ENCODE measurements around the gene CD9.

CD9 gene

DNA sequence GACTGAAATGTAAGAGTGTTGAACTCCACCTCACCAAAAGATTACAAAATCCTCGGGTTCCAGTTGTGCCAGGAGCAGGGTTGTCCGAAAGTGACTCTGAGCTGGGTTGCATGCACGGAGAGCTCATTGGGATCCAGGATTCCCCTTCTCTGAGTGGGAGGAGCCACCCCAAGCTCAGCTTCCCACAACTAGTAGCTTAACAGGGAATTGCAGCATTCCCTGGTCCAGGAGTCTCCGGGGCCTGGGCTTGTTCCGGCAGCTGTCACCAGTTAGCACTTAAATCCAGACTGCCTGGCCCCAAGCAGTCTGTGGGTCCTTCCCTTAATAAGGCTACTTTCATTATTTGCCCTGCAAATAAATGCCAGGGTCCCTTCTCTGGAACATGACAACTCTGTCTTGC lies 50.1 kb downstream of the CD9 start:
- DNase-seq: no peak

DNA sequence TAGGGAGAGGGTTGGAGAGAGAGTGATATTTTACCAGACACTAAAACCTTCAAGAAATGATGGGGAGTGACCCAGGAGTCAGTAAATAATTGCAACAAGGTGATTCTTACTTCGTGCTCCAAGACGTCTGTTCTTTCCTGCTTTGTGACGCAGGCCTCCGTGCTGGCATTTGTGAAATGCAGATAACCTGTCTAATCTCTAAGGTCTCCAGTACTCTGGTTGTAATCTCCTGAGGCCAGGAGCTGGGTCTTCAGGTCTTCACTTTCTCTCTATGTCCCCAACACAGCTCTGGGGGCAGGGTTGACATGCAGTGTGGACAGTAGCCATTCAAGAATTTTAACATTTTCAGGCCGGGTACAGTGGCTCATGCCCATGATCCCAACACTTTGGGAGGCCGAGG lies 53.1 kb downstream of the CD9 start:
- no peak for DNase-seq

DNA sequence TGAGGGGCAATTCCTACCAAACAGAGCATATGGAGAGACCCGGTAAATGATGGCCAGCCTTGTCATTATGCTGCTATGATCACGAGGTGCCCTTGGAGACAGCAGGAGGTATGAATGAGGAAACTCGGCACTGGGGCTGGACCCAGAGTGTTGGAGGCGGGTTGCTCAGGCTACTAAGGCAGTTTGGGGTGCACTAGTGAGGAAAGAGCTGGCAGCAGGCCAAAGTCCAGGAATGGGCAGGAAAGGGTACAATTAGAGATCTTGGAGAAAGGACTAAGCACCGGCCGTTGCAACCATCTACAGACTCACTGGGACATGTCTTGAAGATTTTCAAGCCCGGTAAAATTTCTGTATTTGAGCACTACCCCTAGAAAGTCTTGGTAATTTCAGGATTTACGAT lies 54.3 kb downstream of the CD9 start:
- no peak for DNase-seq

DNA sequence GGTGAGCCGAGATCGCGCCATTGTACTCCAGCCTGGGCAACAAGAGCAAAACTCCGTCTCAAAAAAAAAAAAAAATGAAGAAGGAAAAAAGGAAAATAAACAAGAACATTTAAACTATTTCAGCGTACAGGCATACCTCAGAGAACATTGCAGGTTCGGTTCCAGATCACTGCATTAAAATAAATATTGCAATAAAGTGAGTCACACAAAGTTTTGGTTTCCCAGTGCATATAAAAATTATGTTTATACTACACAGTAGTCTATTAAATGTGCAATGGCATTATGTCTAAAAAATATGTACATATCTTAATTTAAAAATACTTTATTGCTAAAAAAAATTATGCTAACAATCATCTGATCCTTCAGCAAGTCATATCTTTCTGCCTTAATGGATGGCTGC lies 56.8 kb downstream of the CD9 start:
- DNase-seq: no peak

DNA sequence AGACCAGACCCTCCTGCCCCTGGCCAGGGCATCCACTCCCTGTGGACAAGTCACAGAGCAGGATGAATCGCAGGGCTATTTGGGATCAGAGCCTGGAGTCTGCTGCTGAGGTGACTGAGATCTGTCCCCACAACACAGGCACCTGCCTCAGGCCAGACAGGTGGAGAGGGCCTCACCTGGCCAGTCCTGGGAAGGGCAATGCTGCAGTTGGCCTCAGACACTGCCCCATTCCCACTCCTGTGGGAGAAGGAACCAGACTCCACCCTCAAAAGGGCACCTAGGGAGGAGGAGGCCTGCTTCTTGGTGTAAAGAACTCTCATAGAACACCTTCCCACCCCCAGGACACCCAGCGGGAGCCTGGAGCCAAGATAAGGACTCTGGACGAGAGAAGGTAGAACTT lies 62.0 kb downstream of the CD9 start:
- no peak for DNase-seq

DNA sequence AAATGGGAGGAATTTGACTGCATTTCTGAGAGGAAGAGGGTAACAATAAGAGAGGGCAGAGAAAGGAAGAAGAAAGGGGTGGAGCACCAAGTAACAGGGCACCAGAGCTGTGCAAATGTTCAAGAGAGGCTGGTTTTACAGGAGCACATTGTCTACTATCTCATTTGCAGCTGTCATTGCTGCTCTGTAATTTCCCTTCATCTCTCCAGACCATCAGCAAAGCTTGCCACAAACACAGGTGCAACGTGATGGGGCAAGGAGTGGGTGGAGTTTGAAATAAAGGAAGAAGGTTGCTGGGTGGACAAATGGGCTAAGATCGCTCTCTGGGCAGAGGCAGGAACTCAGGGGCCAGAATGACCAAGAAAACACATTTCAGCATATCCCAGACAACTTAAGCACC lies 62.4 kb downstream of the CD9 start:
- no peak for DNase-seq

DNA sequence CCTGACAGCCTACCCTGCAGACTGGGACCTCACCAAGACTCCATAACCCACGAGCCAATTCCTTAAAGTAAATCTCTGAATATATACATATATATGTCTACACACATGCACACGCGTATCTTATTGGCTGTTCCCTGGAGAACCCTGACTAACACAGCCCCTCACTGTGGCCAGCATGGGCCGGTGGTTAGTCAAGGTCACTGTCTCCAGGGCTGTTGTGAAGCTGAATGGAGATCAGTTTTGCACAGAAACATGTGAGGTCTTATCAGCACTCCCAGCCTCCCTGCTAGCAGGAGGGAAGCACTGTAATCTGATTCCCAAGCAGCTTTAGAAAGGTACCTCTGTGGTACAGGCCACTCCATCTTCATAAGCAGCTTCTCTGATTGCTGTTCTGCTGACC lies 63.7 kb downstream of the CD9 start:
- DNase-seq: no peak

DNA sequence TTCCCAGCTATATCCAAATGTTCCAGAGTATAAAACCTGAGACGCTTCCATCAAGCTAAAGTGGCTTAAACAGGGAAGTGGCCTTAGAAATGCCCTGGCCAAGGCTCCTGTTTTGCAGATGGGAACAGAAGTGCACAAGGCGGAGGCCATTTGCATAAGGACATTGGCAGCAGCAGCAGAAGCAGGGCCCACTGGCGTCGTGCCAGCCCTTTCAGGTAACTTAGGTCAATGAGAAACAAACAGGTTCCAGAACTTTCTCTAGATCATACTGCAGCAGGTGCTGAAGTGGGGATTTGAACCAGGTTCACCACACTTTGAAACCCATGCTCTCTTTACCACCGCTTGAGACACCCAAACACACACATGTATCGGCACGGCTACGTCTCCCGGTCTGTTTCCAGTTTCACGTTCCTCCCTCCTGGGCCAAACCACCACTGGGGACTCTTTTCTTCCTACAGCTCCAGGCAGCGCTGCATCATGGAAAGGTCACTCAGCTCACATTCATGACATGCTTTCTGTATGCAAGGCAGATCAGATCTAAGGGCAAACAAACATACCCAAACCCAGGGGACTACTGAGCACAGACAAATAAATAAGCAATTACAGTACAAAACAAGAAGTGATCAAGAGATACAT lies 64.3 kb downstream of the CD9 start:
- no peak for DNase-seq

DNA sequence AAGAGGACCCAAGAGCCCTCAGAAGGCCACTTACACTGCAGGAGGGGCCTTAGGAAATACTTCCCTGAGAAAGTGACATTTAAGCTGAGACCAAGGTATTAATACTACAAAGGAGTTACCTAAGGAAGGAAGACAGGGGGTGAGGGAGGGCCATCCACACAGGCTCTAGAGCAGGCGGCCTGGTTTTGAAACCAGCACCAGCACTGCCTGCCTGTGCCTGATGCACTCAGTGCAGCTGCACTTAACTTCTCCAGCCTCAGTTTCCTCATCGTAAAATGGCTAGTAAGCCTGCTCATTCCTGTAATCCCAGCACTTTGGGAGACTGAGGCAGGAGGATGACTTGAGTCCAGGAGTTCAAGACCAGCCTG lies 64.8 kb downstream of the CD9 start:
- no peak for DNase-seq

DNA sequence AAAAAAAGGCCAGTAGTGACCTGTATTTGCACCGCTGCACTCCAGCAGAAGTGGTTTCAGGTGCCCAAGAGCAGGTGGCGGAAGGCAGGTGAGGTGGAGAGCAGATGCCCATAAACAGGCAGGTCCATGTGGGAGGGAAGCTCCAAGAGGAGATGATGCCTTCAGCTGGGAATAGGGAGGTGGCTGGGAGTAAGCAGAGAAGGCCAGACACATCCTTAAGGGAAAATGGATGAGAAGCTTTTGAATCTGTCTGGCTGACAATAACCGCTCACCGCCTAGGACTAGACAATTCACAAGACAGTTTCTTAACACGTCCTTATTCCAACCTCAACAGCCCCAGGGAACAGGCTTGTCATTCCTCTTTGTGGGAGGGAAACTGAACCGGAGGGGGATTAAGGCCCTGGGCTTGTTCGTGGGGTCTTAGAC lies 66.4 kb downstream of the CD9 start:
- DNase-seq: no peak

DNA sequence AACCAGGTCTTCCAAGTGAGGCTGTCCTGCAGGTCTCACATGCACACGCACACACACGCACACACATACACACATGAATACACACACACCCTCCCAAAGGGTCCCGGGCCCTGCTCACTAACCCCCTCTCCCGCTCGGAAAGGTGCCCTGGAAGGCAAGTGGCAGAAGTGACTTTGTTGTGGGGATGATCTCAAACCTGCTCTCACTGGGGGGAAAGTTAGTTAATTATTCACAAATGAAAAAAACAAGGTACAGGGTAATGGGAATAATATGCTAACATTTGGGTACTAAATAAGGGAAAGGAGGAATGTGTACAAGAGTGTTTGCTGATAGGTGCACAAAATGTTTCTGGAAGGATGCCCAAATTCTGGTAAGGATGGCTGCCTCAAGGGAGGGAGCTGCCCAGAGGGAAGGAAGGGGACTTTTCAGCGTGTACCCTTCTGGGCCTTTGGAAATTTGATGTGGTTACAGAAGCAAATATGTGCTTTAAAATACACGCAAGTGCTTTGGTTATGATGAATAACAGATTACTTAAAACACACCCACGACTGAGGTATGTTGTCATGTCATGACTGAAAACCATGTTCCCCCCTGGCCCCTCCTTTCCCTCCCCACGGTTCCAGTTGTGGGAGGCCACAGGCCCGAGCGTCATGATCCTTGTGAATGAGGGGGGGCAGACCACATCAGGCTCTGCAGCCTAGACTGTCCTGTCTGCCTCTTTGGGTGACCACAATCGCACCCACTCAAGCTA lies 66.9 kb downstream of the CD9 start:
- DNase-seq: no peak

DNA sequence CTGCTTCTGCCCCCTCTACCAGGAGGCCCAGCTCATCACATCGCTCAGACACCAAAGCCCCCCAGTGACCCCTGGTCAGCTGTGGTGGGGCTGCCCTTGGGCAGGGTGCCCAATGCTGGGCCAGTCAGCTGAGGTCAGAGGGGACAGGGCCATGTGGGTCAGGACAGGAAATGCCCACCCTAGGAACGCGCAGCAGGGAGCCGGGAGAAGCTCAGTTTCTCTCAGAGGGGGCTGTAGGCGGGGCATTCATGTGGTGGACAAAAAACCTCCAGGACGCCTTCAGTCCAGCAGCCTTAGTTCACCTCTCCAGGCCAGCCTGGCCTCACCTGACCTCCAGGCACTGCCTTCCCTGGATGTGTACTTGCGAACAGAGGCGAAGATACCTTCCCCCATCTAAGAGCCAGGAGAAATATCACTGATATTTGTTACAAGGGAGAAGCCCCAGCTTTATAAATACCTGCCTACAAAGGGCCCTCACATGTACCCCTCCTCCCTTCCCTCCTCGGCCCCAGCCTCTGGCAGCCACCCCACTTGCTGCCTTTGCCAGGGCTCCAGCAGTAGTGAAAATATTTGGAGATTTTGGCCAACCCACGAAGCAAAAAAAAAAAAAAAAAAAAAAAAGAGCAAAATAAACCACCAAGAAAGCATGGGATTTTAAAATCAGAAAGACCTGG lies 68.4 kb downstream of the CD9 start:
- no peak for DNase-seq

DNA sequence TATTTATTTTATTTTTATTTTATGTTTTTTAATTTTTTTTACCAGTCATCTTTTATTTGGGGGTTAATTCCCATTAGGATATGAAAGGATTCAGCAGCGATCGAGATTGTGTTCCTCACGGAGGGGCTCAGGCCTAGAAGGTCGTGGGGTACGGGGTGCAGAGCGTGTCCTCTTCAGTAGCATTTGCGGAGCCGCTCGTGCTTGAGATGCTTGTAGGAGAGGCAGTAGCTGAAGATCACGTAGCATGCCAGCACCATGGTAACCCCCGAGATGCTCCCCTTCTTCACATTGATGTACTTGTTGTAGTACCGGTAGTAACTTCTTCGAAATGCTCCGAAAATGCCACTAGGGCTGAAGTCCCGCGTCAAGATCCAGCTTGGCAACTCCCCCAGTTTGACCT lies 69.8 kb downstream of the CD9 start:
- no peak for DNase-seq

DNA sequence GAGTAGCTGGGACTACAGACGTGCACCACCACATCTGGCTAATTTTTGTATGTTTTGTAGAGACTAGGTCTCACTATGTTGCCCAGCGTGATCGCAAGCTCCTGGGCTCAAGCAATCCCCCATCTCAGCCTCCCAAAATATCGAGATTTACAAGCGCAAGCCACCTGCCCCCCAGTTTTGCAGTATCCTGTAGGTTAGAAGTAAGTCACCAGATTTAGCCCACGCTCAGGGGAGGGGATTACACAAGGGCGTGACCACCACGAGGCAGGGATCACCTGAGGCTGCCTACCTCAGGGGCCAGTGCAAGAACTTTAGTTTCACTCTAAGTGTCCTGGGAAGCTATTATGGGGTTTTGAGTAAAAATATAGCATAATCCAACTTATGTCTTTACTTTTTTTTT lies 71.1 kb downstream of the CD9 start:
- no peak for DNase-seq

DNA sequence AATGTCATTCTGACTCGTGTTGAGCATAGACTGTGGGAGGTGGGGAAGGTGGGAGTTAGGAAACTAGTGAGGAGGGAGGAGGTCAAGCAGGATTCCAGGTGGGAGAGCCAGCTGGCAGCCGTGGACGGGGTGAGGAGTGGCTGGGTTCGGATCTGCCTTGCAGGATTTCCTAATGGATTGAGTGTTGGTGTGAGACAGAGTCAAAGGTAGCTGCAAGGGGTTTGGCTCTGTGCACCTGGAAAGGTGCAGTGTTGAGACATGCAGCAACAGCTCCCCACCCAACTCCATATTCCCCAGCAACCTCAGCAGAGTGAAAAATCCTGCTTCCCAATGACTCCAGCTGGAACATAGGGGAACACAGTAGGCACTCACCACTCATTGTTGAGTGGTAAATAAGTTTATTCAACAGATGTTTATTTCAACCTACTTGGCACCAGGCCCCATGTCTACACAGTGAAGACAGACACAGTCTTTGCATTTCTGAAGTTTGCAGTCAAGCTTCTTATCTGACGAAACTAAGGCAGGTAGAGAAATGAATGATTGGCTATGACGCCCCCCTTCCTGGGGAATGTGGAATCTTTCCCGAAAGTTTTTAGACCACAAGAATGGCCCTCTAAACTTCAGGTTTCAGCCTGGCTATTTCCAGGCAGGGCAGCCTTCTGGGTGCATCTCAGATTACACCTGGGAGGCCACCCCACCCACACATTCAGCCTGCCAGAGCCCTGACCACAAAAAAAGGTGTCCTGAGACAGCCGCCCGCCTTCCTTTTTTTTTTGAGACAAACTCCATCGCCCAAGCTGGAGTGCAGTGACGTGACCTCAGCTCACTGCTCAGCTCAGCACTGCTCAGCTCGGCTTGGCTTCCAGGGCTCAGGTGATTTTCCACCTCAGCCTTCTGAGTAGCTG lies 72.4 kb downstream of the CD9 start:
- no peak for DNase-seq

DNA sequence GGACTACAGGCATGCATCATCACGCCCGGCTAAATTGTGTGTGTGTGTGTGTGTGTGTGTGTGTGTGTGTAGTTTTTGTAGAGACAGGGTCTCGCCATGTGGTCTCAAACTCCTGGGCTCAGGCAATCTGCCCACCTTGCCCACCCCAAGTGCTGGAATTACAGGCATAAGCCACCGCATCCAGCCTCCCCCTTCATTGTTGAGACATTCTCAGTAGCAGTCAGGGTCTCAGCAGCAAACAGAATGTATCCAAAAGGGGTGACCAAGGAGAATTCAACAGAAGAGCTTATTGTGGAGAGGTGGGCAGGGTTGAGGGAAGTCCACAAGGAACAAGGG lies 73.0 kb downstream of the CD9 start:
- DNase-seq: no peak

DNA sequence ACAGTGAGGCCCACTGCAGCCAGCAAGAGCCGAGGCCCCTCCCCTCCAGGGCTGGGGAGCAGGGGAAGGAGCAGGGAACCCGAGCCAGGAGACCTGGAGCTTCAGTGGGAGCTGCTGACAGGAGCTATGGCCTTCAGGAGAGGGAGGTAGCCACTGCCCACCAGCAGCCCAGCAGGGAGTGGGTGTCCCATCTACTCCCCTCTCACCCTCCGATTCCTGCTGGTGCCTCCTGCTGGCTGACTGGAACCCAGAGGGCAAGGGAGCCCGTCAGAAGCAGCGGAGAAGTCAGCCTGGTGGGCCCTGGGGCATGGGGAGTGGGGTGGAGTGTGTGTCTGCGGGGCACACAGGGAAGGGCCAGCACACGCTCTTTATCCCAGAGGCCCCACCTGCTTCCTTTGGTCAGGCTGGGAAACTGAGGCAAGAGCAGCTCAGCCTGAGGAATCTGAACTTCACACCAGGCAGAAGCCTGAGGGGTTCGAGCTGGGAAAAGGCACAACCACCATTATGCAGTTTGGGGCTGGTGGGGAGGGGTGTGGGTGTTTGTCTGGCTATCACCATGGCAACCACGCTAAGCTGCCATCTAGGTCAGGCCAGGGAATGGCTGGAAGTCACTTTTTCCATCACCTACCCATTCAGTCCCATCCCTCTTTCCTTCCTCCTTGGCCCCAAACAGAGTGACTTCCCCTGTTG lies 73.5 kb downstream of the CD9 start:
- no peak for DNase-seq

DNA sequence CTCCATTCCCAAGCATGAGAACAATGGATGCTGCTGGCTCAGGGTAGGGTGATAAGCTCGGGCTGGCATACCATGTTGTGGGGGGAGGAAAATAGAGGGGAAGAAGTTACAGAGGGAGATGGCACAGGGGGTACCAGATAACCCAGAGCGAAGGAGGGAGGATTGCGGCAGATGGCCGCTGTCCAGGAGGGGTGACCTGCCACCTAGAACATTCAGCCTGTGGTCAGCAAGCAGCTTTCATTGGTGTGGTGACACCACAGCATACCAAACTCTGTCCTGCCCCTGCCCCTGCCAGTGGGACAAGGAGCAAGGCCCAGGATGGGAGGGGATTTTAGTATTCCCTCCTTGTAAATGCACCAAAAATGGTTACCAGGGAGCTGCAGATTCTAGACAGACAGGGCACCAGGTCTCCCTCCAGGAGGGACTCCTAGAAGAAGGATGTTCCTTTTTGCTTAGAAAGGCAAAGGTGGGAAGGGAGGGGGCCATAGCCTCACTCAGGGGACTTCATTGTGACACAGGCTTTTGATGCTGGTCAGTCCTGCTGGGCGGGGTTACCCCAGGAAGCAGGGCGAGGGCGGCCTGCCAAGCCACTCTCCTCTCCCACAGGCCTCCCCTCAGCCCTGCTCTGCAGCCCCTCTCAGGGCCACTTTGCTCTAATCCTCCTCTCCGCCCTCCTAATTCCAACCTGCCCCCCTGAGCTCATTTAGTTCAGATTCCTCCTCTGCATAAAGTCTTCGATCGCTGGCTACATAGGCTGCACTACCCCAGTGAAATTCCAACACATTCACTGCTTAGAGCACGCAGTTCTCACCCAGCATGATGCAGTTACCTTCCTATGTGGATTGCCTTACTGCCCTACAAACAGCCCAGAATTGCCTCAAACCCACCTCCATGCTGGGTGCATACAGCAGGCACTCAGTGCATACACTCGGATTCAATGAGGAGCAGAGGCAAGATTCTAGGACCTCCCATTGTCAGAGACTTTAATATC lies 74.3 kb downstream of the CD9 start:
- no peak for DNase-seq

DNA sequence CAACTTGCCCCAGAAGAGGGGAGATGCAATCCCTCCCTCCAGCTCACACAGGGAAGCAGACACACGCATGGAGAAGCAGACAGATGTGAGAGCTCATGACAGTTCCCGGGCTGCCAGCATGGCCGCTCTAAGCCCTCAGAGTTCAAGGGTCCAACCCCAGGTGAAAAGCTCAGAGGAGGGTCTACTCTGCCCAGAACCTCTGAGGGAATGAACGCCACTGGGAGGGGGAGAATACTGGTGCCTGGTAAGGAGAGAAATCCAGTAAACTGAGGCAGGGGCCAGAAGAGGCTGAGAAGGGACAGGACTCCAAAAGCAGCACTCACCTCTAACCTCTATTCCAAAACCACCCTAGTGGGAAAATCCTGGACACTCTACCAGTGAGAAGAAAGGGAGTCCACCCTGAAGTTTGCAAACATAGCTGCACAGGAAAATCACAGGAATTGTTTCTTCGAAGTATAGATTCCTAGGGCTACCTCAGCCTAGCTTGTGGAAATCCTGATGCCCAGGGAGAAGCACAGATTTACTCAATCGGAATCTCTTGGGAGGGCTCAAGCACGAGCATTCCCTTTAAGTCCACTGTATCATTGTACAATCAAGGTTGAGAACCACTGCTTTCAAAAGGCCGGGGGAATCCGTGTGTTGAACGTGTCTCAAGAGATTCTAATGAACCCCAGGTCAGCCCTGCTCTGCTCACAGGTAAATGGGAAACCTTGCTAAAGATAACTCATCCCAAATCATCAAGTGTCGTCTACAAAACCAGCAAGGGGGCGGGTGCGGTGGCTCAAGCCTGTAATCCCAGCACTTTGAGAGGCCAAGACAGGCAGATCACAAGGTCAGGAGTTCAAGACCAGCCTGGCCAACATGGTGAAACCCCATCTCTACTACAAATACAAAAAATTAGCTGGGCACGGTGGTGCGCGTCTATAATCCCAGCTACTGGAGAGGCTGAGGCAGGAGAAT lies 76.0 kb downstream of the CD9 start:
- DNase-seq: no peak

DNA sequence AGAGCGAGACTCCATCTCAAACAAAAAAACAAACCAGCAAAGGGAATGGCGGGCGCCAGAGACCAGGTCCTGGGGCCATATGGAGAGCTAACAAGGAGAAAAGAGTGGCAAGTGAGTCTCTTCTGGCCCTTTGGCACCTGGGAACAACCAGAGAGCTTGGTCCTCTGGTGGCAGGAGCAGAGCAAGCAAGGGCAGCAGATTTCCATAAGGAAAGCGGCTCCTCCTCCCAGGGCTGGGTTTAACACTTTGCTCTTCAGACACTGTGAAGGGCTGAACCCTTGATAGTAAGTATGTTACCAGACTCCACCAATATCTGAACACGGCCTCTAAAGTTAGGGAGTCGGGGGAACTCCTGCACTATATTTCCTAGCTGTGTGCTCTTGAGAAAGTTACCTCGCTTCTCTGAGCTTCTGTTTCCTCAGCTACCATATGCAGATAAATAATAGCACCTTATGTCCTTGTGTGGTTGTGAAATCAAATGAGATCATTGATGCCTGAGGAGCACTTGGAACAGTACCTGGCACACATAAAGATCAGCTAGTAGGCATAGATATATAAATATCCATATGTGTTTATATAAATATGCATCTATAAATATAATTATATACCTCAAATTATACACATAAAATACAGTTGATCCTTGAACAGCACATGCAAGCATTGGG lies 76.9 kb downstream of the CD9 start:
- no peak for DNase-seq

Measured in CD4-positive, alpha-beta T cell treated with Interleukin-17A for 4 hours (primary cell).